A549 (cell line): ENCODE data around the gene KRT76. TPM values are rescaled to one million over a fixed set of nuclear protein-coding genes. Genes with fewer than 3 reads are reported as not detected.

ENCODE experiments used
- ATAC-seq, 2 experiments: fragments of 200-7000 bp in 1 of 2; fragments of >200 bp in 1 of 2; cut with Nextera tagmentation in 1 of 2; cut with Tn5 transposase in 1 of 2; 3 replicates each; pipeline versions ENCODE4 v1.8.0 to v1.9.1; 2018 to 2020; ENCODE audit warnings: mild to moderate bottlenecking in 1 of 2, moderate library complexity in 1 of 2
- CTCF ChIA-PET: fragments of 300-600 bp; sonication (Branson Sonifier 250); formaldehyde crosslinking; extraction: SDS; loops from one replicate; lab custom pipeline; 2021; ENCODE audit warnings: antibody characterized with exemption, inconsistent platforms; lab: Yijun Ruan, JAX
- POLR2A ChIA-PET: fragments of 350-600 bp; formaldehyde crosslinking; extraction: SDS; loops from one replicate; lab custom pipeline; 2021; ENCODE audit warnings: antibody characterized with exemption, inconsistent platforms; lab: Yijun Ruan, JAX
- DNase-seq, 2 experiments: peaks; one replicate each; pipeline versions ENCODE4 v3.0.0 to v3.0.0-alpha.2; 2011 to 2016; ENCODE audit warnings: low read depth in 1 of 2, low spot score in 1 of 2
- FAIRE-seq: peaks from 2 replicates; lab custom pipeline; 2011; peaks lifted over from hg19 to GRCh38; lab: Jason Lieb, UNC
- H3K27ac ChIP-seq, 2 experiments: fragments of >200 bp; sonication (Bioruptor Twin); formaldehyde crosslinking; 3 replicates each; pipeline ENCODE4 v1.5.1; 2016 to 2017
- H3K4me1 ChIP-seq: fragments of >200 bp; sonication (Bioruptor Twin); formaldehyde crosslinking; 3 replicates; pipeline ENCODE4 v1.6.1; 2016
- H3K4me2 ChIP-seq: fragments of >200 bp; sonication (Bioruptor Twin); formaldehyde crosslinking; 3 replicates; pipeline ENCODE4 v1.6.1; 2016
- H3K4me3 ChIP-seq: fragments of >200 bp; sonication (Bioruptor Twin); formaldehyde crosslinking; 3 replicates; pipeline ENCODE4 v1.5.1; 2016
- H3K9me3 ChIP-seq: fragments of >200 bp; sonication (Bioruptor Twin); formaldehyde crosslinking; 3 replicates; pipeline ENCODE4 v1.6.1; 2016
- BCL3 ChIP-seq: fragments of >200 bp; sonication (Bioruptor Twin); formaldehyde crosslinking; IDR thresholded peaks from 3 replicates; pipeline ENCODE4 v1.6.1; 2016
- BHLHE40 ChIP-seq: IDR thresholded peaks from 2 replicates; pipeline ENCODE4 v1.6.1; 2012; ENCODE audit warnings: low read depth, low read length, inconsistent platforms
- CBX2 ChIP-seq: fragments of 200-600 bp; sonication (generic); IDR thresholded peaks from 2 replicates; pipeline ENCODE4 v1.6.1; 2016; ENCODE audit warnings: low read depth, mild to moderate bottlenecking, borderline replicate concordance
- CEBPB ChIP-seq, 2 experiments: fragments of >200 bp in 1 of 2; sonication (Bioruptor Twin) in 1 of 2; formaldehyde crosslinking in 1 of 2; IDR thresholded peaks; 2 replicates each; pipeline ENCODE4 v1.6.1; 2012 to 2016
- CHD2 ChIP-seq: fragments of 150-350 bp; IDR thresholded peaks from 2 replicates; pipeline ENCODE4 v1.6.1; 2014; ENCODE audit warnings: low read length; ENCODE audit not compliant: partially characterized antibody
- CHD4 ChIP-seq: fragments of 200-600 bp; sonication (generic); IDR thresholded peaks from 2 replicates; pipeline ENCODE4 v1.6.1; 2016; ENCODE audit warnings: antibody characterized with exemption, mild to moderate bottlenecking, borderline replicate concordance
- EHF ChIP-seq: fragments of 250-450 bp; sonication (Bioruptor Pico); IDR thresholded peaks from 2 replicates; pipeline ENCODE4 v1.5.0; 2020; ENCODE audit warnings: mild to moderate bottlenecking
- EHMT2 ChIP-seq: fragments of 200-600 bp; sonication (generic); IDR thresholded peaks from 2 replicates; pipeline ENCODE4 v1.6.1; 2016; ENCODE audit warnings: antibody characterized with exemption, low read depth, mild to moderate bottlenecking, moderate library complexity
- ELK1 ChIP-seq: fragments of 150-350 bp; IDR thresholded peaks from 2 replicates; pipeline ENCODE4 v1.6.1; 2014; ENCODE audit warnings: low read depth, mild to moderate bottlenecking, low read length
- EP300 ChIP-seq, 2 experiments: fragments of >200 bp; sonication (Bioruptor Twin); formaldehyde crosslinking; IDR thresholded peaks; 2 replicates in 1 of 2; 3 replicates in 1 of 2; pipeline ENCODE4 v1.6.1; 2016 to 2017
- FOSL2 ChIP-seq, 2 experiments: fragments of 450-650 bp in 1 of 2; fragments of >200 bp in 1 of 2; sonication (Bioruptor Twin) in 1 of 2; formaldehyde crosslinking; IDR thresholded peaks; 2 replicates each; pipeline versions ENCODE4 v1.5.0 to v1.6.1; 2016 to 2020; ENCODE audit warnings: mild to moderate bottlenecking in 1 of 2, moderate library complexity in 1 of 2
- HDAC2 ChIP-seq: fragments of 200-600 bp; sonication (generic); IDR thresholded peaks from 2 replicates; pipeline ENCODE4 v1.6.1; 2016
- HEYL ChIP-seq: fragments of 250-450 bp; sonication (Bioruptor Pico); IDR thresholded peaks from 2 replicates; pipeline ENCODE4 v1.8.0; 2021; ENCODE audit warnings: mild to moderate bottlenecking, moderate library complexity
- HOXA7 ChIP-seq: fragments of 250-450 bp; sonication (Bioruptor Pico); IDR thresholded peaks from 2 replicates; pipeline ENCODE4 v1.5.0; 2020; ENCODE audit warnings: mild to moderate bottlenecking, moderate library complexity
- HOXB13 ChIP-seq: fragments of 250-450 bp; sonication (Bioruptor Pico); IDR thresholded peaks from 2 replicates; pipeline ENCODE4 v1.5.0; 2020; ENCODE audit warnings: low read depth, mild to moderate bottlenecking, moderate library complexity
- KDM5A ChIP-seq: fragments of 200-600 bp; sonication (generic); IDR thresholded peaks from 2 replicates; pipeline ENCODE4 v1.6.1; 2016; ENCODE audit warnings: antibody characterized with exemption, mild to moderate bottlenecking
- MAZ ChIP-seq: fragments of 150-350 bp; IDR thresholded peaks from 2 replicates; pipeline ENCODE4 v1.6.1; 2014; ENCODE audit warnings: antibody characterized with exemption, low read depth, low read length, borderline replicate concordance
- MYC ChIP-seq: IDR thresholded peaks from 2 replicates; pipeline ENCODE4 v1.6.1; 2012; ENCODE audit warnings: mild to moderate bottlenecking, inconsistent platforms, low read length, improper control_type of control experiment, borderline replicate concordance
- PHF8 ChIP-seq: fragments of 200-600 bp; sonication (generic); IDR thresholded peaks from 2 replicates; pipeline ENCODE4 v1.6.1; 2016; ENCODE audit warnings: low read depth, mild to moderate bottlenecking, antibody characterized with exemption, moderate library complexity, borderline replicate concordance
- RARB ChIP-seq: fragments of 250-450 bp; sonication (Bioruptor Pico); IDR thresholded peaks from 2 replicates; pipeline ENCODE4 v1.8.0; 2021; ENCODE audit warnings: mild to moderate bottlenecking, moderate library complexity
- ZFP36 ChIP-seq: fragments of 450-650 bp; IDR thresholded peaks from 2 replicates; pipeline ENCODE4 v1.6.1; 2014; ENCODE audit warnings: borderline replicate concordance; ENCODE audit not compliant: partially characterized antibody
- ZNF302 ChIP-seq: fragments of 250-450 bp; sonication (Bioruptor Pico); IDR thresholded peaks from 2 replicates; pipeline ENCODE4 v1.9.0; 2021; ENCODE audit warnings: inconsistent platforms, mild to moderate bottlenecking, moderate library complexity
- ZSCAN20 ChIP-seq: fragments of 250-450 bp; sonication (Bioruptor Pico); IDR thresholded peaks from 2 replicates; pipeline ENCODE4 v1.8.0; 2022; ENCODE audit warnings: mild to moderate bottlenecking, moderate library complexity
- WGBS: methylation state at CpG from one replicate; pipeline ENCODE4 v1.1.6; 2017; ENCODE audit errors: missing lambda C conversion rate; 5-methylcytosine and 5-hydroxymethylcytosine counted together
- polyA plus RNA-seq, 4 experiments: library from polyadenylated mRNA; depleted of rRNA in 3 of 4; stranded (reverse); fragments of >200 nt; fragmentation: RNase III in 1 of 4; extraction: RNeasy Plus Mini Kit Qiagen cat#74134 plus additional on column Dnase treatment in 1 of 4; gene quantifications; 2 replicates in 3 of 4; 3 replicates in 1 of 4; pipeline ENCODE4 v1.2.3, GENCODE V29; 2011 to 2017
- TF ChIP-seq, protein P1 (sequence below): fragments of 250-450 bp; sonication (Bioruptor Pico); IDR thresholded peaks from 2 replicates; pipeline ENCODE4 v1.5.0; 2021; ENCODE audit warnings: mild to moderate bottlenecking, moderate library complexity, borderline replicate concordance
- TF ChIP-seq, protein P2 (sequence below): fragments of >200 bp; sonication (Bioruptor Twin); formaldehyde crosslinking; IDR thresholded peaks from 2 replicates; pipeline ENCODE4 v1.6.1; 2016
- TF ChIP-seq, protein P3 (sequence below): fragments of 450-650 bp; IDR thresholded peaks from 2 replicates; pipeline ENCODE4 v1.6.1; 2014; ENCODE audit warnings: antibody characterized with exemption
- TF ChIP-seq, protein P4 (sequence below): IDR thresholded peaks from 2 replicates; pipeline ENCODE4 v1.6.1; 2012

Gene KRT76
- polyA plus RNA-seq, 2 of the 4 experiments (the other 2 are of a cell fraction) = not detected

- Histone ChIP-seq H3K27ac (0 out of 6 replicates have a peak overlapping the region, but pooled peaks of 1 of the 2 experiments have one; percentile 17), H3K9me3 (no peaks in the 10 kb centered on the region), H3K4me2 (no peak overlapping the region), H3K4me3 (no peak overlapping the region), H3K4me1 (peaks cover 25% of the 10 kb centered on the region)
- FAIRE-seq = no peak
- ChIA-PET POLR2A (no interaction called here), CTCF (interaction anchor here (0.7 to 1.5 kb wide), 6 partner anchors 11 to 434 kb away, joined by 3 to 4 read pairs (median 3); partner anchors contain the start of gene KRT3)
- no peak; a peak in 1 of 6 replicates for ATAC-seq
- TF ChIP-seq CHD2 (no peak), MAZ (no peak), BCL3 (no peak), PHF8 (no peak), HDAC2 (no peak), ELK1 (no peak), HOXA7 (no peak), ZSCAN20 (no peak), KDM5A (no peak), EHMT2 (no peak), MYC (no peak), FOSL2 (IDR thresholded peaks at IDR 0.05) (no peak), FOSL2 (CRISPR knock-in tag; IDR thresholded peaks at IDR 0.05) (no peak), CEBPB (IDR thresholded peaks at IDR 0.05) (no peak), HOXB13 (CRISPR knock-in tag) (no peak), CBX2 (no peak), EHF (CRISPR knock-in tag) (no peak), RARB (CRISPR knock-in tag) (no peak)
- TF ChIP-seq, protein P1, sequence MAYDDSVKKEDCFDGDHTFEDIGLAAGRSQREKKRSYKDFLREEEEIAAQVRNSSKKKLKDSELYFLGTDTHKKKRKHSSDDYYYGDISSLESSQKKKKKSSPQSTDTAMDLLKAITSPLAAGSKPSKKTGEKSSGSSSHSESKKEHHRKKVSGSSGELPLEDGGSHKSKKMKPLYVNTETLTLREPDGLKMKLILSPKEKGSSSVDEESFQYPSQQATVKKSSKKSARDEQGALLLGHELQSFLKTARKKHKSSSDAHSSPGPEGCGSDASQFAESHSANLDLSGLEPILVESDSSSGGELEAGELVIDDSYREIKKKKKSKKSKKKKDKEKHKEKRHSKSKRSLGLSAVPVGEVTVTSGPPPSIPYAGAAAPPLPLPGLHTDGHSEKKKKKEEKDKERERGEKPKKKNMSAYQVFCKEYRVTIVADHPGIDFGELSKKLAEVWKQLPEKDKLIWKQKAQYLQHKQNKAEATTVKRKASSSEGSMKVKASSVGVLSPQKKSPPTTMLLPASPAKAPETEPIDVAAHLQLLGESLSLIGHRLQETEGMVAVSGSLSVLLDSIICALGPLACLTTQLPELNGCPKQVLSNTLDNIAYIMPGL = no peak
- TF ChIP-seq, protein P2, sequence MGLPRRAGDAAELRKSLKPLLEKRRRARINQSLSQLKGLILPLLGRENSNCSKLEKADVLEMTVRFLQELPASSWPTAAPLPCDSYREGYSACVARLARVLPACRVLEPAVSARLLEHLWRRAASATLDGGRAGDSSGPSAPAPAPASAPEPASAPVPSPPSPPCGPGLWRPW = no peak
- WGBS = 88% methylated on average over 11 of the region's 11 CpGs
- DNase-seq = no peak
Observed at GRCh38 chr12:52806821-52807543, 29.8 kb upstream of the KRT76 start.

DNA sequence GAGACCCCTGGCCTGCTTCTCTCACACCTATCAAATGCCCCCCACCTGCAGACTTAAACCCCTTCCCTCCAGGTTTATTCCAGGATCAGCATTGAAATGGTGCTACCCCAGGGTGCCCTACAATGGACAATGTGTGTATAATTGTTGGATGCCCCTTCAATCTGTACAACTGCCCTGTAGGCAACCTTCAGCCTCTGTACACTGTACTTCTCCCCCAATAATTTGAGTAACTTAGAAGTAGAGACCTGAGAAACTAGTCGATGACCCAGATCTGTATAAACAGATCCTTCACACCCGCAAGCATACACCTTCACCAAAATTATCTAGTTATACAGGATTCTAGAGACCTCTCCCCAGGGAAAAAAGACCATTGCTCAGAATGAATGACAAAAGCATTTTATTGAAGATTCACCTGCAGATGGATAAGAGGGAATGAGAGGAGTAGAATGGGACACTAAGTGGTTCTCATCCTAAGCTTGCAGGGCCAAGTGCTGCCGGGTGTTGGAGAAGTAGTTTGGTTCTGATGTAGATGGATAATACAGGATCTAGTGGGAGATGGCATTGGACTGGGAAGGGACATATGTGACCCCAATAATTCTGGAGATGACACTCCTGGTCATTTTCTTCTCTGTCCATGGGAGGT is 29.1 kb upstream of the KRT76 start:
- DNase-seq = no peak
- WGBS = 93% methylated on average over 3 of the region's 3 CpGs
- Histone ChIP-seq H3K4me2 (no peak overlapping the region), H3K27ac (no peak overlapping the region), H3K9me3 (no peaks in the 10 kb centered on the region), H3K4me1 (peaks cover 32% of the 10 kb centered on the region), H3K4me3 (no peak overlapping the region)
- TF ChIP-seq, protein P3, sequence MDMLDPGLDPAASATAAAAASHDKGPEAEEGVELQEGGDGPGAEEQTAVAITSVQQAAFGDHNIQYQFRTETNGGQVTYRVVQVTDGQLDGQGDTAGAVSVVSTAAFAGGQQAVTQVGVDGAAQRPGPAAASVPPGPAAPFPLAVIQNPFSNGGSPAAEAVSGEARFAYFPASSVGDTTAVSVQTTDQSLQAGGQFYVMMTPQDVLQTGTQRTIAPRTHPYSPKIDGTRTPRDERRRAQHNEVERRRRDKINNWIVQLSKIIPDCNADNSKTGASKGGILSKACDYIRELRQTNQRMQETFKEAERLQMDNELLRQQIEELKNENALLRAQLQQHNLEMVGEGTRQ = no peak
- no peak for TF ChIP-seq EHF (CRISPR knock-in tag)
- no peak for TF ChIP-seq CHD4
- TF ChIP-seq EP300 (IDR thresholded peaks at IDR 0.05) = no peak
- no peak for TF ChIP-seq ZNF302 (CRISPR knock-in tag)
- TF ChIP-seq HEYL = no peak
- no peak for TF ChIP-seq BHLHE40
- TF ChIP-seq, protein P4, sequence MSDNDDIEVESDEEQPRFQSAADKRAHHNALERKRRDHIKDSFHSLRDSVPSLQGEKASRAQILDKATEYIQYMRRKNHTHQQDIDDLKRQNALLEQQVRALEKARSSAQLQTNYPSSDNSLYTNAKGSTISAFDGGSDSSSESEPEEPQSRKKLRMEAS = no peak
- no peak for TF ChIP-seq ZSCAN20
- TF ChIP-seq BCL3 = no peak
- TF ChIP-seq RARB (CRISPR knock-in tag) = no peak
- no peak for TF ChIP-seq ZFP36
- POLR2A ChIA-PET = no interaction called here
- CTCF ChIA-PET = interaction anchor here (1.1 kb wide), 1 partner anchor 223 kb away, joined by 3 read pairs; no protein-coding TSS in a partner anchor
- no peak for FAIRE-seq
- ATAC-seq = no peak
